H1 (cell line): Measurements from ENCODE around the gene BCL2L11. TPM values are rescaled to one million over a fixed set of nuclear protein-coding genes. Genes with fewer than 3 reads are reported as not detected.

Experiments used
- CTCF ChIA-PET: fragments of 300-600 bp; sonication (Branson Sonifier 250); formaldehyde crosslinking; loops from one replicate; lab custom pipeline; 2021; ENCODE audit not compliant: partially characterized antibody; lab: Charles Lee
- POLR2A ChIA-PET: fragments of 300-600 bp; sonication (Branson Sonifier 250); formaldehyde crosslinking; loops from one replicate; lab custom pipeline; 2021; ENCODE audit warnings: inconsistent platforms; ENCODE audit not compliant: partially characterized antibody; lab: Charles Lee
- DNase-seq, 2 experiments: peaks; one replicate each; pipeline versions ENCODE4 v3.0.0 to v3.0.0-alpha.2; 2010 to 2022; ENCODE audit warnings: low spot score in 2 of 2, low read depth in 1 of 2, mixed read lengths in 1 of 2
- FAIRE-seq: peaks from 2 replicates; lab custom pipeline; 2011; peaks lifted over from hg19 to GRCh38; lab: Jason Lieb, UNC
- H2AFZ ChIP-seq: 2 replicates; pipeline ENCODE4 v1.8.1; 2012; ENCODE audit warnings: low read length, inconsistent platforms
- H2AK5ac ChIP-seq: 2 replicates; pipeline ENCODE4 v1.6.1; 2013; ENCODE audit warnings: low read depth, low read length
- H2BK120ac ChIP-seq: replicated peaks from 2 replicates; pipeline ENCODE3; 2013; ENCODE audit warnings: low read depth, low read length, inconsistent platforms
- H2BK12ac ChIP-seq: 2 replicates; pipeline ENCODE4 v1.6.1; 2013; ENCODE audit warnings: low read depth, low read length
- H2BK15ac ChIP-seq: 2 replicates; pipeline ENCODE4 v1.6.1; 2013; ENCODE audit warnings: low read length
- H2BK20ac ChIP-seq: 2 replicates; pipeline ENCODE4 v1.6.1; 2013; ENCODE audit warnings: low read length
- H2BK5ac ChIP-seq: 2 replicates; pipeline ENCODE4 v1.6.1; 2013; ENCODE audit warnings: low read depth, low read length
- H3K14ac ChIP-seq: 2 replicates; pipeline ENCODE4 v1.6.1; 2013; ENCODE audit warnings: inconsistent platforms; ENCODE audit not compliant: insufficient read length
- H3K18ac ChIP-seq: 2 replicates; pipeline ENCODE4 v1.6.1; 2013; ENCODE audit warnings: low read length; ENCODE audit errors: extremely low read depth
- H3K23ac ChIP-seq: 2 replicates; pipeline ENCODE4 v1.6.1; 2013; ENCODE audit warnings: inconsistent platforms; ENCODE audit not compliant: insufficient read length
- H3K23me2 ChIP-seq: 2 replicates; pipeline ENCODE4 v1.6.1; 2013; ENCODE audit warnings: low read depth, low read length
- H3K27ac ChIP-seq: 2 replicates; pipeline ENCODE4 v1.6.1; 2011; ENCODE audit warnings: low read depth, low read length, inconsistent platforms
- H3K27me3 ChIP-seq, 4 experiments: replicated peaks in 1 of 4; 1 replicate in 1 of 4; 2 replicates in 3 of 4; pipeline versions ENCODE4 v1.6.1 to v1.8.1; 2011 to 2013; ENCODE audit warnings: low read length in 3 of 4, mild to moderate bottlenecking in 3 of 4, inconsistent platforms in 2 of 4, mixed read lengths in 2 of 4, moderate library complexity in 1 of 4; ENCODE audit not compliant: control insufficient read depth in 3 of 4, insufficient read depth in 3 of 4; ENCODE audit errors: extremely low read depth in 1 of 4
- H3K36me3 ChIP-seq, 4 experiments: 2 replicates each; pipeline versions ENCODE4 v1.6.1 to v1.8.1; 2011 to 2013; ENCODE audit warnings: mild to moderate bottlenecking in 4 of 4, low read length in 3 of 4, moderate library complexity in 2 of 4, control low read depth in 1 of 4, inconsistent platforms in 1 of 4; ENCODE audit not compliant: insufficient read depth in 4 of 4, control insufficient read depth in 2 of 4
- H3K4ac ChIP-seq: replicated peaks from 2 replicates; pipeline ENCODE3; 2013; ENCODE audit warnings: low read length, low read depth, mixed read lengths, inconsistent platforms; ENCODE audit not compliant: insufficient read length
- H3K4me1 ChIP-seq, 4 experiments: replicated peaks in 1 of 4; 1 replicate in 1 of 4; 2 replicates in 3 of 4; pipeline versions ENCODE4 v1.6.1 to v1.8.1; 2011 to 2013; ENCODE audit warnings: low read length in 3 of 4, inconsistent platforms in 2 of 4, mixed read lengths in 1 of 4; ENCODE audit not compliant: insufficient read depth in 4 of 4, control insufficient read depth in 3 of 4
- H3K4me2 ChIP-seq, 2 experiments: 2 replicates each; pipeline versions ENCODE4 v1.6.1 to v1.8.1; 2011 to 2013; ENCODE audit warnings: low read depth in 2 of 2, low read length in 2 of 2, control low read depth in 1 of 2, inconsistent platforms in 1 of 2, mild to moderate bottlenecking in 1 of 2; ENCODE audit not compliant: insufficient read depth in 1 of 2
- H3K4me3 ChIP-seq, 4 experiments: fragments of 200-600, 300-600 bp in 1 of 4; sonication (generic), shearing (Covaris generic), sonication (Bioruptor Twin) in 1 of 4; 2 replicates each; pipeline versions ENCODE4 v1.5.1 to v1.8.1; 2011 to 2016; ENCODE audit warnings: low read length in 4 of 4, low read depth in 3 of 4, control low read depth in 2 of 4, inconsistent platforms in 2 of 4, mild to moderate bottlenecking in 2 of 4, mixed read lengths in 1 of 4, moderate library complexity in 1 of 4; ENCODE audit not compliant: insufficient read depth in 2 of 4; ENCODE audit errors: extremely low read depth in 1 of 4
- H3K56ac ChIP-seq: replicated peaks from 2 replicates; pipeline ENCODE3; 2013; ENCODE audit warnings: low read depth, mild to moderate bottlenecking, mixed read lengths, low read length, inconsistent platforms; ENCODE audit not compliant: insufficient read length
- H3K79me1 ChIP-seq: 2 replicates; pipeline ENCODE4 v1.6.1; 2013; ENCODE audit warnings: low read depth, low read length, control low read depth
- H3K79me2 ChIP-seq, 2 experiments: 2 replicates each; pipeline versions ENCODE4 v1.6.1 to v1.8.1; 2012 to 2013; ENCODE audit warnings: low read length in 2 of 2, mild to moderate bottlenecking in 2 of 2, inconsistent platforms in 1 of 2; ENCODE audit not compliant: insufficient read depth in 2 of 2, control insufficient read depth in 1 of 2
- H3K9ac ChIP-seq, 4 experiments: replicated peaks in 1 of 4; 1 replicate in 1 of 4; 2 replicates in 3 of 4; pipeline versions ENCODE4 v1.6.1 to v1.8.1; 2011 to 2013; ENCODE audit warnings: low read depth in 3 of 4, low read length in 3 of 4, control low read depth in 2 of 4, mild to moderate bottlenecking in 2 of 4, moderate library complexity in 2 of 4, inconsistent platforms in 1 of 4; ENCODE audit errors: extremely low read depth in 1 of 4
- H3K9me3 ChIP-seq, 2 experiments: 2 replicates each; pipeline versions ENCODE4 v1.6.1 to v1.8.1; 2012 to 2013; ENCODE audit warnings: mild to moderate bottlenecking in 2 of 2, moderate library complexity in 2 of 2, control low read depth in 1 of 2, inconsistent platforms in 1 of 2, low read depth in 1 of 2, low read length in 1 of 2, mixed read lengths in 1 of 2; ENCODE audit not compliant: insufficient read depth in 2 of 2
- H4K20me1 ChIP-seq, 2 experiments: replicated peaks in 1 of 2; 2 replicates each; pipeline versions ENCODE3 to v1.8.1; 2011 to 2013; ENCODE audit warnings: inconsistent platforms in 2 of 2, low read length in 2 of 2, mild to moderate bottlenecking in 1 of 2; ENCODE audit not compliant: insufficient read depth in 2 of 2, control insufficient read depth in 1 of 2
- H4K5ac ChIP-seq: 2 replicates; pipeline ENCODE4 v1.6.1; 2013; ENCODE audit warnings: low read length, low read depth, mixed read lengths, inconsistent platforms; ENCODE audit not compliant: insufficient read length
- H4K8ac ChIP-seq: 2 replicates; pipeline ENCODE4 v1.8.0; 2013; ENCODE audit warnings: mild to moderate bottlenecking, moderate library complexity, low read length, inconsistent platforms; ENCODE audit not compliant: insufficient read depth; ENCODE audit errors: extremely low read depth
- H4K91ac ChIP-seq: replicated peaks from 2 replicates; pipeline ENCODE3; 2013; ENCODE audit warnings: low read length, mixed read lengths, inconsistent platforms; ENCODE audit not compliant: insufficient read length
- BRCA1 ChIP-seq: IDR thresholded peaks from 2 replicates; pipeline ENCODE4 v1.6.1; 2012; ENCODE audit warnings: low read depth, low read length, improper control_type of control experiment
- E2F6 ChIP-seq: IDR thresholded peaks from 2 replicates; pipeline ENCODE4 v1.6.1; 2012; ENCODE audit warnings: inconsistent platforms
- KDM1A ChIP-seq: fragments of 200-600, 300-600 bp; sonication (generic); IDR thresholded peaks from 2 replicates; pipeline ENCODE4 v1.7.1; 2016; ENCODE audit warnings: mild to moderate bottlenecking, low read length, borderline replicate concordance
- POLR2AphosphoS5 ChIP-seq: IDR thresholded peaks from 2 replicates; pipeline ENCODE4 v1.6.1; 2011; ENCODE audit warnings: low read depth, low read length
- RFX5 ChIP-seq: IDR thresholded peaks from 2 replicates; pipeline ENCODE4 v1.6.1; 2011; ENCODE audit warnings: low read depth, low read length, improper control_type of control experiment, borderline replicate concordance
- SAP30 ChIP-seq: fragments of 300-600 bp; sonication (generic); IDR thresholded peaks from 2 replicates; pipeline ENCODE4 v1.7.1; 2012; ENCODE audit warnings: low read length, moderate library complexity, mild to moderate bottlenecking, inconsistent platforms; ENCODE audit not compliant: insufficient read depth, insufficient replicate concordance
- SIRT6 ChIP-seq: IDR thresholded peaks from one replicate; pipeline ENCODE4 v1.7.1; 2012; ENCODE audit warnings: low read length, inconsistent platforms
- TAF1 ChIP-seq: IDR thresholded peaks from 2 replicates; pipeline ENCODE4 v1.6.1; 2011; ENCODE audit warnings: mild to moderate bottlenecking, low read depth, low read length
- YY1 ChIP-seq: IDR thresholded peaks from 2 replicates; pipeline ENCODE4 v1.6.1; 2011; ENCODE audit warnings: low read depth, mild to moderate bottlenecking, low read length
- WGBS, 2 experiments: shearing (Covaris generic) in 1 of 2; methylation state at CpG; one replicate each; pipeline versions ENCODE4 v1.1.6 to v1.1.7; 2013 to 2015; ENCODE audit warnings: low lambda C conversion rate in 2 of 2, mixed read lengths in 2 of 2, inconsistent platforms in 1 of 2, low coverage in 1 of 2, missing lambda C conversion rate in 1 of 2; ENCODE audit not compliant: insufficient replicate concordance in 2 of 2, insufficient coverage in 1 of 2, insufficient read length in 1 of 2; ENCODE audit errors: extremely low coverage in 1 of 2, missing lambda C conversion rate in 1 of 2; 5-methylcytosine and 5-hydroxymethylcytosine counted together
- polyA plus RNA-seq, 7 experiments: library from polyadenylated mRNA; depleted of rRNA in 3 of 7; stranded (reverse) in 5 of 7; unstranded in 2 of 7; fragments of >200 nt in 5 of 7; fragments of 200-250 nt in 2 of 7; gene quantifications; 1 replicate in 5 of 7; 2 replicates in 1 of 7; 4 replicates in 1 of 7; pipeline versions ENCODE4 v1.2.1 to v1.2.3, GENCODE V29; 2011 to 2013; ENCODE audit warnings: missing spikeins in 2 of 7, mixed read lengths in 2 of 7
- total RNA-seq: library from RNA; stranded (reverse); fragmentation: NEBNext Ultra II Directional; extraction: Animal tissue kit (Norgen Biotek cat#: 25700); gene quantifications from 2 replicates; pipeline ENCODE4 v1.2.1, GENCODE V29; 2021

The BCL2L11 gene
- total and polyA plus RNA-seq, 2 of the 8 experiments (the other 6 are each of a cell fraction or from before 2014, with no cell fraction given): 7.5 to 22.9 TPM

DNA sequence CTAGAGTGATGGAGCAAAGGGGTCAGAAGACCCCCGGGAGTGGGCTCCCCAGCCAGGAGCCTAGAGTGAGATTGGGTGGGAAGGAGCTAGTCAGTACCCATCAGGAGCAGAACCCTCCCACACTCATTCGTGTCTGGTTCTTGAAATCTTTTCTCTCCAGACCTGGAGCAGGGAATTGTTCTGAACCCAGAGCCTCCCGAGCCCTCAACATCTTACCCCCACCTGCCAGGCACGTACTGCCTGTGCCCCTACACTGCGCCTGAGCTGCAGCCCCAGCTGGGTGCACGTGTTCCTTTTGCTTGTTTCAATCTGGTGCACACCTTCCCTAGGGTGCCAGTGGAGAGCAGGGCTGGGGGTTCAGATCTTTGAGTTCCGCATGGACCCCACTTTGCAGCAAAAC lies 52.6 kb downstream of the BCL2L11 start:
- H4K20me1 ChIP-seq: no peaks in the 10 kb centered on the region
- FAIRE-seq (no peak), DNase-seq (no peak)
- H3K4me1 ChIP-seq: peaks cover 0 to 10% (median under 1%) of the 10 kb centered on the region in 4 experiments; a peak in 4 of 7 replicates
- H3K9ac ChIP-seq: no peak overlapping the region
- H2BK20ac ChIP-seq: no peak overlapping the region
- no peak overlapping the region for H3K4ac ChIP-seq
- H3K36me3 ChIP-seq: no peaks in the 10 kb centered on the region; a peak in 1 of 8 replicates
- H3K23me2 ChIP-seq: no peaks in the 10 kb centered on the region
- no peaks in the 10 kb centered on the region for H3K79me1 ChIP-seq
- H3K9me3 ChIP-seq: no peaks in the 10 kb centered on the region
- CTCF ChIA-PET: no interaction called here
- no peak overlapping the region for H4K91ac ChIP-seq
- H4K8ac ChIP-seq: no peak overlapping the region; the same call in 1 of the 2 replicates
- no peak overlapping the region for H3K56ac ChIP-seq
- H2BK120ac ChIP-seq: no peak overlapping the region
- H2AFZ ChIP-seq: no peak overlapping the region
- H3K4me3 ChIP-seq: no peak overlapping the region
- no peak overlapping the region for H2BK15ac ChIP-seq
- H3K23ac ChIP-seq: no peak overlapping the region
- no peaks in the 10 kb centered on the region for H3K79me2 ChIP-seq
- H3K27ac ChIP-seq: no peak overlapping the region
- no peak overlapping the region for H3K4me2 ChIP-seq
- no peak overlapping the region for H2BK5ac ChIP-seq
- TF ChIP-seq TAF1 (no peak), SAP30 (no peak), E2F6 (no peak), RFX5 (no peak), POLR2AphosphoS5 (no peak), KDM1A (no peak), SIRT6 (no peak), YY1 (no peak), BRCA1 (no peak)
- 84% methylated on average over 7 of the region's 7 CpGs; no CpG with 5 or more reads in 1 of the 2 experiments for WGBS, 2 experiments
- no peak overlapping the region for H3K18ac ChIP-seq
- POLR2A ChIA-PET: interaction anchor here (1.2 kb wide), 1 partner anchor 9 kb away, joined by 4 read pairs; no protein-coding TSS in a partner anchor
- H4K5ac ChIP-seq: no peak overlapping the region
- no peak overlapping the region for H3K14ac ChIP-seq
- H3K27me3 ChIP-seq: peaks cover 0 to 3% (median 0%) of the 10 kb centered on the region in 4 experiments; a peak in 2 of 7 replicates
- H2BK12ac ChIP-seq: no peak overlapping the region
- H2AK5ac ChIP-seq: no peak overlapping the region
